GM21825 (cell line): ENCODE data around the gene NDFIP1.
A peak's percentile ranks its signal among the peaks of the same experiment; 100 is the strongest.

Source experiments
- ATAC-seq: cut with Tn5 transposase; IDR thresholded peaks from one replicate; pipeline ENCODE4 v1.9.1; 2021; ENCODE audit warnings: mild to moderate bottlenecking, moderate library complexity; ENCODE audit not compliant: unreplicated experiment

Gene NDFIP1

GRCh38 chr5:142091012-142091411 is 17.6 kb upstream of the NDFIP1 start:
- no peak for ATAC-seq

- no peak for ATAC-seq
Measured at GRCh38 chr5:142091922-142092321, 16.7 kb upstream of the NDFIP1 start.

- no peak for ATAC-seq
Measured at GRCh38 chr5:142095035-142095434, 13.5 kb upstream of the NDFIP1 start.

GRCh38 chr5:142095651-142096330 is 12.8 kb upstream of the NDFIP1 start:
- ATAC-seq = no peak

GRCh38 chr5:142096382-142096781 is 12.2 kb upstream of the NDFIP1 start:
- ATAC-seq = no peak

GRCh38 chr5:142097681-142098080 is 10.9 kb upstream of the NDFIP1 start:
- ATAC-seq = no peak

- ATAC-seq = no peak
Measured at GRCh38 chr5:142098275-142098674, 10.3 kb upstream of the NDFIP1 start.

- no peak for ATAC-seq
Measured at GRCh38 chr5:142098931-142099330, 9.6 kb upstream of the NDFIP1 start.

GRCh38 chr5:142100307-142100706 is 8.3 kb upstream of the NDFIP1 start:
- ATAC-seq = no peak

GRCh38 chr5:142102980-142103740 is 5.4 kb upstream of the NDFIP1 start:
- ATAC-seq = no peak

- ATAC-seq = no peak
Measured at GRCh38 chr5:142104491-142104890, 4.1 kb upstream of the NDFIP1 start.

- ATAC-seq = no peak
Measured at GRCh38 chr5:142106061-142106460, 2.5 kb upstream of the NDFIP1 start.

GRCh38 chr5:142107036-142107735 is 1.4 kb upstream of the NDFIP1 start:
- no peak for ATAC-seq

- ATAC-seq = no peak
Measured at GRCh38 chr5:142107736-142108431, 695 bp upstream of the NDFIP1 start.

- ATAC-seq = peak; percentile 11
Measured at GRCh38 chr5:142109331-142110045, 909 bp downstream of the NDFIP1 start.

GRCh38 chr5:142110046-142110531 is 1.5 kb downstream of the NDFIP1 start:
- no peak for ATAC-seq

- ATAC-seq = no peak
Measured at GRCh38 chr5:142110988-142111687, 2.6 kb downstream of the NDFIP1 start.

- no peak for ATAC-seq
Measured at GRCh38 chr5:142114687-142115086, 6.1 kb downstream of the NDFIP1 start.

- ATAC-seq = no peak
Measured at GRCh38 chr5:142115937-142116614, 7.5 kb downstream of the NDFIP1 start.
